CD14-positive monocyte (primary cell): ENCODE measurements around the gene TUBG2. TPM values are rescaled to one million over a fixed set of nuclear protein-coding genes. Genes with fewer than 3 reads are reported as not detected.

ENCODE experiments used
- DNase-seq, 3 donors: peaks; one replicate each; pipeline ENCODE4 v3.0.0-alpha.2; 2011 to 2022
- H2AFZ ChIP-seq: 2 replicates; pipeline ENCODE4 v1.6.0; 2012; ENCODE audit warnings: mild to moderate bottlenecking, low read depth, low read length, inconsistent platforms; ENCODE audit not compliant: insufficient read depth, poor library complexity, severe bottlenecking
- H3K27ac ChIP-seq, 2 donors: 1 replicate in 1 of 2; 2 replicates in 1 of 2; pipeline ENCODE4 v1.5.1; 2012 to 2013; ENCODE audit warnings: low read length in 2 of 2, control low read depth in 1 of 2, inconsistent platforms in 1 of 2, low read depth in 1 of 2, mild to moderate bottlenecking in 1 of 2
- H3K27me3 ChIP-seq, 2 donors: one replicate each; pipeline versions ENCODE4 v1.6.0 to v1.6.1; 2011 to 2013; ENCODE audit warnings: low read length in 2 of 2; ENCODE audit not compliant: control insufficient read depth in 2 of 2, insufficient read depth in 2 of 2
- H3K36me3 ChIP-seq, 2 donors: replicated peaks in 1 of 2; 1 replicate in 1 of 2; 2 replicates in 1 of 2; pipeline versions ENCODE4 v1.5.1 to v1.6.1; 2012 to 2013; ENCODE audit warnings: low read length in 2 of 2, control low read depth in 1 of 2, inconsistent platforms in 1 of 2, mild to moderate bottlenecking in 1 of 2; ENCODE audit not compliant: insufficient read depth in 2 of 2, control insufficient read depth in 1 of 2
- H3K4me1 ChIP-seq, 2 donors: 1 replicate in 1 of 2; 2 replicates in 1 of 2; pipeline versions ENCODE4 v1.5.1 to v1.6.1; 2012 to 2013; ENCODE audit warnings: low read length in 2 of 2, control low read depth in 1 of 2, inconsistent platforms in 1 of 2, mild to moderate bottlenecking in 1 of 2, moderate library complexity in 1 of 2; ENCODE audit not compliant: insufficient read depth in 2 of 2, control insufficient read depth in 1 of 2
- H3K4me2 ChIP-seq: replicated peaks from 2 replicates; pipeline ENCODE3; 2012; ENCODE audit warnings: low read length, moderate library complexity, mild to moderate bottlenecking; ENCODE audit not compliant: poor library complexity, severe bottlenecking; ENCODE audit errors: extremely low read depth
- H3K4me3 ChIP-seq, 3 experiments: fragments of 200-600 bp in 1 of 3; sonication (generic) in 1 of 3; replicated peaks in 1 of 3; 1 replicate in 2 of 3; 2 replicates in 1 of 3; pipeline ENCODE4 v1.5.1; 2011 to 2013; ENCODE audit warnings: low read length in 3 of 3, mild to moderate bottlenecking in 3 of 3, control low read depth in 2 of 3, low read depth in 2 of 3, inconsistent platforms in 1 of 3, moderate library complexity in 1 of 3
- H3K79me2 ChIP-seq: 2 replicates; pipeline ENCODE4 v1.6.0; 2012; ENCODE audit warnings: mild to moderate bottlenecking, control low read depth, inconsistent platforms, low read length, moderate library complexity; ENCODE audit not compliant: insufficient read depth
- H3K9ac ChIP-seq: 2 replicates; pipeline ENCODE4 v1.6.0; 2017; ENCODE audit warnings: low read length, mild to moderate bottlenecking; ENCODE audit not compliant: insufficient read depth, poor library complexity, severe bottlenecking
- H3K9me3 ChIP-seq, 2 donors: replicated peaks in 1 of 2; 1 replicate in 1 of 2; 2 replicates in 1 of 2; pipeline versions ENCODE4 v1.5.1 to v1.6.1; 2012 to 2013; ENCODE audit warnings: low read length in 2 of 2, control low read depth in 1 of 2; ENCODE audit not compliant: control insufficient read depth in 1 of 2, insufficient read depth in 1 of 2
- H4K20me1 ChIP-seq: 2 replicates; pipeline ENCODE4 v1.6.0; 2012; ENCODE audit warnings: mild to moderate bottlenecking, low read length, control low read depth, moderate library complexity; ENCODE audit not compliant: insufficient read depth
- H3K27ac Mint-ChIP-seq, 7 donors: one replicate each; pipeline ENCODE4 v1.8.0; 2020; ENCODE audit warnings: mild to moderate bottlenecking in 7 of 7, mixed read lengths in 7 of 7, moderate library complexity in 6 of 7, inconsistent platforms in 2 of 7
- H3K27me3 Mint-ChIP-seq, 3 donors: one replicate each; pipeline ENCODE4 v1.8.0; 2021 to 2022; ENCODE audit warnings: low read depth in 3 of 3, mild to moderate bottlenecking in 3 of 3, mixed read lengths in 3 of 3, moderate library complexity in 3 of 3, inconsistent platforms in 1 of 3
- H3K36me3 Mint-ChIP-seq, 2 donors: one replicate each; pipeline ENCODE4 v1.8.0; 2020; ENCODE audit warnings: mixed read lengths in 2 of 2, inconsistent platforms in 1 of 2, mild to moderate bottlenecking in 1 of 2
- H3K4me1 Mint-ChIP-seq: one replicate; pipeline ENCODE4 v1.8.0; 2020; ENCODE audit warnings: mild to moderate bottlenecking, mixed read lengths
- H3K4me3 Mint-ChIP-seq, 2 donors: one replicate each; pipeline ENCODE4 v1.8.0; 2020; ENCODE audit warnings: mild to moderate bottlenecking in 2 of 2, mixed read lengths in 2 of 2, moderate library complexity in 1 of 2
- H3K9me3 Mint-ChIP-seq, 7 donors: one replicate each; pipeline ENCODE4 v1.8.0; 2020 to 2022; ENCODE audit warnings: mixed read lengths in 7 of 7, mild to moderate bottlenecking in 6 of 7, moderate library complexity in 6 of 7, inconsistent platforms in 2 of 7
- CTCF ChIP-seq: fragments of 200-600 bp; IDR thresholded peaks from one replicate; pipeline ENCODE4 v1.8.0; 2022; ENCODE audit warnings: antibody characterized with exemption, mild to moderate bottlenecking
- WGBS: methylation state at CpG from one replicate; pipeline ENCODE4 v1.1.5; 2013; ENCODE audit warnings: missing lambda C conversion rate; ENCODE audit not compliant: insufficient coverage; 5-methylcytosine and 5-hydroxymethylcytosine counted together
- intact Hi-C, 2 donors: fragments of 100-400 bp; cut with micrococcal nuclease; formaldehyde crosslinking; loops; one replicate each; pipeline versions ENCODE4 v1.15.0 to v1.15.1; 2023
- polyA plus RNA-seq, 3 donors: library from polyadenylated mRNA; depleted of rRNA in 1 of 3; unstranded in 2 of 3; stranded (reverse) in 1 of 3; fragments of 300-500 nt in 2 of 3; fragments of >200 nt in 1 of 3; fragmentation: Illumina TruSeq in 2 of 3; gene quantifications; 1 replicate in 2 of 3; 2 replicates in 1 of 3; pipeline ENCODE4 v1.2.3, GENCODE V29; 2012 to 2021

The TUBG2 gene
- polyA plus RNA-seq, 3 donors, result 0.31 to 7.3 (median 0.47) TPM

GRCh38 chr17:42685831-42686230 lies 26.7 kb downstream of the TUBG2 start:
- Mint-ChIP-seq H3K27ac (no peak overlapping the region), H3K4me1 (peaks cover 27% of the 10 kb centered on the region), H3K9me3 (peaks cover 0 to 21% (median 12%) of the 10 kb centered on the region in 7 donors), H3K4me3 (no peak overlapping the region), H3K36me3 (peaks cover 8 to 10% of the 10 kb centered on the region in 2 donors), H3K27me3 (peaks cover 39 to 55% (median 45%) of the 10 kb centered on the region in 3 donors)
- no peak for DNase-seq
- peaks cover 26 to 34% of the 10 kb centered on the region in 2 donors for H3K27me3 ChIP-seq
- peaks cover 0 to 14% of the 10 kb centered on the region in 2 donors for H3K9me3 ChIP-seq
- peaks cover 21 to 27% of the 10 kb centered on the region in 2 donors for H3K4me1 ChIP-seq
- no peaks in the 10 kb centered on the region for H3K79me2 ChIP-seq
- TF ChIP-seq CTCF, result no peak
- H3K9ac ChIP-seq, result no peak overlapping the region
- H3K4me3 ChIP-seq, result no peak overlapping the region
- H3K27ac ChIP-seq, result no peak overlapping the region
- no peaks in the 10 kb centered on the region for H3K36me3 ChIP-seq
- no peaks in the 10 kb centered on the region for H4K20me1 ChIP-seq
- H2AFZ ChIP-seq, result no peak overlapping the region
- WGBS, result 94% methylated on average over 14 of the region's 14 CpGs
- no peak overlapping the region for H3K4me2 ChIP-seq
- intact Hi-C loops, result no loop called here

- Mint-ChIP-seq H3K4me3 (no peak overlapping the region), H3K27ac (no peak overlapping the region), H3K9me3 (peaks cover 0 to 21% (median 10%) of the 10 kb centered on the region in 7 donors), H3K27me3 (peaks cover 34 to 47% (median 38%) of the 10 kb centered on the region in 3 donors), H3K36me3 (peaks cover 8 to 10% of the 10 kb centered on the region in 2 donors), H3K4me1 (peaks cover 22% of the 10 kb centered on the region)
- Histone ChIP-seq H3K27ac (no peak overlapping the region), H3K9ac (no peak overlapping the region), H3K79me2 (no peaks in the 10 kb centered on the region), H4K20me1 (no peaks in the 10 kb centered on the region), H3K27me3 (peaks cover 24 to 29% of the 10 kb centered on the region in 2 donors), H3K4me2 (no peak overlapping the region), H3K9me3 (peaks cover 0 to 12% of the 10 kb centered on the region in 2 donors), H2AFZ (no peak overlapping the region), H3K4me1 (peaks cover 17 to 23% of the 10 kb centered on the region in 2 donors), H3K4me3 (no peak overlapping the region), H3K36me3 (no peaks in the 10 kb centered on the region)
- TF ChIP-seq CTCF, result no peak
- 93% methylated on average over 31 of the region's 32 CpGs for WGBS
- intact Hi-C loops, result no loop called here
- DNase-seq, result no peak
Measured at GRCh38 chr17:42686520-42687128, 27.5 kb downstream of the TUBG2 start.
